K562 (cell line): Measurements from ENCODE around the gene ADAP1. TPM values are rescaled to one million over a fixed set of nuclear protein-coding genes. Genes with fewer than 3 reads are reported as not detected.

Source experiments
- ADNP ChIP-seq: fragments of 200-800 bp; sonication (Bioruptor generic); IDR thresholded peaks from 2 replicates; pipeline ENCODE4 v1.6.1; 2016; ENCODE audit warnings: missing genetic modification characterization, missing compliant biosample characterization
- CHD1 ChIP-seq: fragments of 200-600 bp; sonication (generic); IDR thresholded peaks from one replicate; pipeline ENCODE4 v1.6.1; 2012; ENCODE audit warnings: mild to moderate bottlenecking, moderate library complexity, low read length, inconsistent platforms
- CREM ChIP-seq: IDR thresholded peaks from 2 replicates; pipeline ENCODE4 v1.6.1; 2014; ENCODE audit warnings: antibody characterized with exemption, low read depth
- ERF ChIP-seq: fragments of 450-650 bp; formaldehyde crosslinking; IDR thresholded peaks from 2 replicates; pipeline ENCODE4 v1.4.0; 2020; ENCODE audit warnings: mild to moderate bottlenecking, mixed read lengths
- FOSL1 ChIP-seq: fragments of 200-800 bp; sonication (Bioruptor generic); conservative IDR thresholded peaks from 2 replicates; pipeline ENCODE4 v1.6.1; 2016; ENCODE audit warnings: missing genetic modification characterization, missing compliant biosample characterization
- FOXA1 ChIP-seq: fragments of 450-650 bp; IDR thresholded peaks from 2 replicates; pipeline ENCODE4 v1.6.1; 2016; ENCODE audit warnings: mild to moderate bottlenecking, borderline replicate concordance
- L3MBTL2 ChIP-seq: fragments of 450-650 bp; IDR thresholded peaks from 2 replicates; pipeline ENCODE4 v1.6.1; 2016; ENCODE audit warnings: mild to moderate bottlenecking, moderate library complexity
- NEUROD1 ChIP-seq: fragments of 150-350 bp; IDR thresholded peaks from 2 replicates; pipeline ENCODE4 v1.6.1; 2014; ENCODE audit warnings: borderline replicate concordance, low read length, low read depth; ENCODE audit not compliant: partially characterized antibody
- RFX5 ChIP-seq: IDR thresholded peaks from 2 replicates; pipeline ENCODE4 v1.6.1; 2011; ENCODE audit warnings: low read depth, mild to moderate bottlenecking, improper control_type of control experiment, low read length
- RNF219 ChIP-seq: fragments of 250-450 bp; sonication (Bioruptor Pico); IDR thresholded peaks from 2 replicates; pipeline ENCODE4 v1.5.0; 2022; ENCODE audit warnings: mild to moderate bottlenecking
- SMAD2 ChIP-seq: fragments of 150-350 bp; IDR thresholded peaks from 2 replicates; pipeline ENCODE4 v1.6.1; 2014; ENCODE audit warnings: low read depth, mild to moderate bottlenecking, low read length
- TCF7L2 ChIP-seq: fragments of 150-350 bp; IDR thresholded peaks from 2 replicates; pipeline ENCODE4 v1.6.1; 2016; ENCODE audit warnings: low read depth, mild to moderate bottlenecking, low read length, moderate library complexity
- ZC3H8 ChIP-seq: fragments of 450-650 bp; IDR thresholded peaks from 2 replicates; pipeline ENCODE4 v1.6.1; 2017
- ZFX ChIP-seq: sonication (generic); formaldehyde crosslinking; IDR thresholded peaks from 2 replicates; pipeline ENCODE4 v1.8.0; 2022; ENCODE audit warnings: mild to moderate bottlenecking, missing genetic modification reagents, moderate library complexity
- ZKSCAN3 ChIP-seq: fragments of 250-450 bp; sonication (Bioruptor Pico); IDR thresholded peaks from 2 replicates; pipeline ENCODE4 v1.4.0; 2020
- ZKSCAN8 ChIP-seq: fragments of 200-800 bp; sonication (Bioruptor generic); IDR thresholded peaks from 2 replicates; pipeline ENCODE4 v1.6.1; 2016; ENCODE audit warnings: missing genetic modification characterization, missing compliant biosample characterization
- ZNF140 ChIP-seq: fragments of 250-450 bp; sonication (Bioruptor Pico); IDR thresholded peaks from 2 replicates; pipeline ENCODE4 v1.8.0; 2021; ENCODE audit warnings: moderate library complexity, mild to moderate bottlenecking, inconsistent platforms
- ZNF695 ChIP-seq: fragments of 450-650 bp; formaldehyde crosslinking; IDR thresholded peaks from 2 replicates; pipeline ENCODE4 v1.4.0; 2020; ENCODE audit warnings: mild to moderate bottlenecking, moderate library complexity
- ZNF77 ChIP-seq: fragments of 250-450 bp; sonication (Bioruptor Pico); IDR thresholded peaks from 2 replicates; pipeline ENCODE4 v1.5.0; 2020
- ZZZ3 ChIP-seq: fragments of 450-650 bp; IDR thresholded peaks from 2 replicates; pipeline ENCODE4 v1.6.1; 2016; ENCODE audit warnings: antibody characterized with exemption, mild to moderate bottlenecking, moderate library complexity
- polyA plus RNA-seq, 8 experiments: library from polyadenylated mRNA; depleted of rRNA in 4 of 8; stranded (reverse) in 5 of 8; unstranded in 3 of 8; fragments of >200 nt; fragmentation: Nextera tagmentation in 2 of 8; fragmentation: Illumina TruSeq in 1 of 8; extraction: Ambion mirVana in 2 of 8; extraction: Trizol in 1 of 8; gene quantifications; 2 replicates each; pipeline versions ENCODE4 v1.2.1 to v1.2.3, GENCODE V29; 2011 to 2014; ENCODE audit warnings: inconsistent platforms in 1 of 8, missing spikeins in 1 of 8
- total RNA-seq, 7 experiments: library from RNA; depleted of rRNA in 6 of 7; stranded (reverse); fragments of >200 nt in 6 of 7; fragmentation: Illumina TruSeq in 2 of 7; extraction: Trizol in 2 of 7; gene quantifications; 2 replicates each; pipeline versions ENCODE4 v1.2.1 to v1.2.3, GENCODE V29; 2011 to 2021; ENCODE audit warnings: low replicate concordance in 1 of 7
- TF ChIP-seq, protein P1 (sequence below), 2 experiments: fragments of 450-650 bp; IDR thresholded peaks; 2 replicates each; pipeline ENCODE4 v1.6.1; 2016; ENCODE audit warnings: mild to moderate bottlenecking in 2 of 2, borderline replicate concordance in 1 of 2, low read depth in 1 of 2, moderate library complexity in 1 of 2

The ADAP1 gene
- total and polyA plus RNA-seq, 9 of the 15 experiments (the other 6 are each of a cell fraction or from before 2014, with no cell fraction given), result 0.27 to 1.4 (median 0.52) TPM; not detected in 3

GRCh38 chr7:873367-874002 is 81.0 kb downstream of the ADAP1 start (continued):
- TF ChIP-seq RNF219 (CRISPR knock-in tag) (no peak), ZFX (CRISPR knock-in tag) (peak; percentile 80), SMAD2 (no peak), ZKSCAN8 (CRISPR knock-in tag) (peak; percentile 72; the same call in 1 of the 2 replicates), ZNF140 (CRISPR knock-in tag) (no peak), NEUROD1 (peak; percentile 51), FOSL1 (tag) (no peak), ERF (CRISPR knock-in tag) (peak; percentile 70; the same call in 1 of the 2 replicates), RFX5 (no peak), ADNP (peak; percentile 56), ZZZ3 (no peak), ZC3H8 (no peak), L3MBTL2 (peak; percentile 100), TCF7L2 (no peak), ZNF77 (CRISPR knock-in tag) (no peak), FOXA1 (no peak), ZKSCAN3 (no peak), CREM (peak; percentile 86), ZNF695 (CRISPR knock-in tag) (no peak), CHD1 (no peak)
- TF ChIP-seq, protein P1, sequence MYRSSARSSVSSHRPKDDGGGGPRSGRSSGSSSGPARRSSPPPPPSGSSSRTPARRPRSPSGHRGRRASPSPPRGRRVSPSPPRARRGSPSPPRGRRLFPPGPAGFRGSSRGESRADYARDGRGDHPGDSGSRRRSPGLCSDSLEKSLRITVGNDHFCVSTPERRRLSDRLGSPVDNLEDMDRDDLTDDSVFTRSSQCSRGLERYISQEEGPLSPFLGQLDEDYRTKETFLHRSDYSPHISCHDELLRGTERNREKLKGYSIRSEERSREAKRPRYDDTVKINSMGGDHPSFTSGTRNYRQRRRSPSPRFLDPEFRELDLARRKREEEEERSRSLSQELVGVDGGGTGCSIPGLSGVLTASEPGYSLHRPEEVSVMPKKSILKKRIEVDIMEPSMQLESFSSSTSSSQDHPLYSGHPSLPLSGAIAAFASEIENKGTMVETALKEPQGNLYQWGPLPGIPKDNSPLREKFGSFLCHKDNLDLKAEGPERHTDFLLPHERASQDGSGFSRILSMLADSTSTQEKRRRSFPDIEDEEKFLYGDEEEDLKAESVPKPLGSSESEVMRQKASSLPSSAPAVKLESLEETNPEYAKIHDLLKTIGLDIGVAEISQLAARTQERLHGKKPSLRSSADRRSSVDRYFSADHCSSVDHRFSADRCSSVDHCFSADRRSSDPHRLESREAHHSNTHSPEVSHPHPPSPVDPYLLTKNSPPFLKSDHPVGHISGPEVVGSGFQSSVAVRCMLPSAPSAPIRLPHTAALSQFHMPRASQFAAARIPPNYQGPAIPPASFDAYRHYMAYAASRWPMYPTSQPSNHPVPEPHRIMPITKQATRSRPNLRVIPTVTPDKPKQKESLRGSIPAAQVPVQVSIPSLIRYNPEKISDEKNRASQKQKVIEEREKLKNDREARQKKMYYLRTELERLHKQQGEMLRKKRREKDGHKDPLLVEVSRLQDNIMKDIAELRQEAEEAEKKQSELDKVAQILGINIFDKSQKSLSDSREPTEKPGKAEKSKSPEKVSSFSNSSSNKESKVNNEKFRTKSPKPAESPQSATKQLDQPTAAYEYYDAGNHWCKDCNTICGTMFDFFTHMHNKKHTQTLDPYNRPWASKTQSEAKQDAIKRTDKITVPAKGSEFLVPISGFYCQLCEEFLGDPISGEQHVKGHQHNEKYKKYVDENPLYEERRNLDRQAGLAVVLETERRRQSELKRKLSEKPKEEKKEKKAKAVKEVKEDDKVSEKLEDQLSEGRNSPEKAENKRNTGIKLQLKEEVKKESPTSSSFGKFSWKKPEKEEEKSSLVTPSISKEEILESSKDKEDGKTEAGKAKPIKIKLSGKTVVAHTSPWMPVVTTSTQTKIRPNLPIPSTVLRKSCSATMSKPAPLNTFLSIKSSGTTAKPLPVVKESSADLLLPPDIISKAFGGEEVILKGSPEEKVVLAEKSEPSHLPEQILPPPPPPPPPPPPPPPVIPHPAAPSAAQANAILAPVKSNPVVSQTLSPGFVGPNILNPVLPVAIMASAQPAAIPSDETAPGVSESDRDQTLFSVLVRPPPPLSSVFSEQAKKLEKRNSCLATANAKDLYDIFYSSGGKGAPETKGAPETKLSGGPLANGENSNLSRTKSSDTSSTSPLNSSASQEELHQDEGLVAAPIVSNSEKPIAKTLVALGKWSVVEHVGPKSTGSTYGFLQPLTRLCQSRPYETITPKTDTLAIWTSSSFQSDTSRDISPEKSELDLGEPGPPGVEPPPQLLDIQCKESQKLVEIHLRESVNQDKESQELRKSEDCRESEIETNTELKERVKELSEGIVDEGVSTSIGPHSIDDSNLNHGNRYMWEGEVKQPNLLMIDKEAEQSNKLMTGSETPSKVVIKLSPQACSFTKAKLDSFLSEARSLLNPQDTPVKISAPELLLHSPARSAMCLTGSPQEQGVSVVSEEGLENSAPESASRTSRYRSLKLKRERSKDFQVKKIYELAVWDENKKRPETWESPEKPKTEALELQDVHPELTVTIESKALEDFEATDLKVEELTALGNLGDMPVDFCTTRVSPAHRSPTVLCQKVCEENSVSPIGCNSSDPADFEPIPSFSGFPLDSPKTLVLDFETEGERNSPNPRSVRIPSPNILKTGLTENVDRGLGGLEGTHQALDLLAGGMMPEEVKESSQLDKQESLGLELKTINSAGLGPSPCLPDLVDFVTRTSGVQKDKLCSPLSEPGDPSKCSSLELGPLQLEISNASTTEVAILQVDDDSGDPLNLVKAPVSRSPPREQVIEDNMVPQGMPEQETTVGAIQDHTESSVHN (IDR thresholded peaks at IDR 0.05; ENCODE audit: borderline replicate concordance in 1 of 2, low read depth in 1 of 2), result peak in 1 of 2 experiments; percentile 28; a peak in 1 of 4 replicates
